GM04503 (cell line): ENCODE results near the gene TCF7L2.

ENCODE experiments used
- DNase-seq: peaks from one replicate; pipeline ENCODE4 v3.0.0-alpha.2; 2012; ENCODE audit warnings: low read depth

Gene TCF7L2

GRCh38 chr10:113178771-113179170 lies 228.7 kb downstream of the TCF7L2 start:
- no peak for DNase-seq

GRCh38 chr10:113179265-113179664 lies 229.2 kb downstream of the TCF7L2 start:
- no peak for DNase-seq

- no peak for DNase-seq
Observed at GRCh38 chr10:113179966-113180365, 229.9 kb downstream of the TCF7L2 start.

- DNase-seq, result no peak
Observed at GRCh38 chr10:113180401-113181154, 230.5 kb downstream of the TCF7L2 start.

GRCh38 chr10:113182154-113182553 lies 232.1 kb downstream of the TCF7L2 start:
- DNase-seq, result no peak

- DNase-seq, result no peak
Observed at GRCh38 chr10:113183573-113183972, 233.5 kb downstream of the TCF7L2 start.

- no peak for DNase-seq
Observed at GRCh38 chr10:113187063-113187777, 237.2 kb downstream of the TCF7L2 start.

- DNase-seq, result no peak
Observed at GRCh38 chr10:113199459-113199858, 249.4 kb downstream of the TCF7L2 start.

- no peak for DNase-seq
Observed at GRCh38 chr10:113202011-113202410, 252.0 kb downstream of the TCF7L2 start.

- no peak for DNase-seq
Observed at GRCh38 chr10:113207924-113208323, 257.9 kb downstream of the TCF7L2 start.

- no peak for DNase-seq
Observed at GRCh38 chr10:113213035-113213434, 263.0 kb downstream of the TCF7L2 start.

- no peak for DNase-seq
Observed at GRCh38 chr10:113214331-113214730, 264.3 kb downstream of the TCF7L2 start.

- DNase-seq, result no peak
Observed at GRCh38 chr10:113216102-113216501, 266.1 kb downstream of the TCF7L2 start.
